Measurements from ENCODE around the gene FFAR3. TPM values are rescaled to one million over a fixed set of nuclear protein-coding genes. Genes with fewer than 3 reads are reported as not detected.

Gene FFAR3
- total RNA-seq, 2 experiments from 2014 or later: 1.1 to 1.2 TPM

DNA sequence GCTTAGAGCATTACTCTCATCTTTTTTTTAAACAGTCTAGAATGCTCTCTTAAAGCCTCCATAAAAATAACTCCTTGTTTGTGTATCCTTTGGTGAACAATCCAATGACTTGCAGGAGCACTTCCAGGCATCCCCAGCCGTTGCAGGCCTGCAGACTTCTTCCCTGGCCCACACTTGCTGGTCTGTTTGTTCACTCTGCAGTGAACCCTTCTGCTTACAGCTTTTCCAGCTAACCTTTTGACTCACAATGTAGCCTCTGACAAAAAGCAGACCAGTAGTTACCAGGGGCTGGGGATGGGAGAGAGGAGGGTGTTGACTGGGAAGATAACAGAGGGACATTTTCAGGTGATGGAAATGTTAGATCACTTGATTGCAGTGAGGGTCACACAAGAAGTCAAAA, 21.7 kb downstream of the FFAR3 start:
- H3K36me3 Mint-ChIP-seq (ENCODE audit: low read depth): no peaks in the 10 kb centered on the region
- POLR2A ChIA-PET: no interaction called here
- no peak overlapping the region for H3K27ac Mint-ChIP-seq
- H3K9me3 Mint-ChIP-seq: no peaks in the 10 kb centered on the region
- ATAC-seq (no peak), DNase-seq (no peak)
- CTCF ChIA-PET: interaction anchor here (1.2 kb wide), 1 partner anchor 88 kb away, joined by 6 read pairs; no protein-coding TSS in a partner anchor
- H3K27me3 Mint-ChIP-seq: peaks cover 9% of the 10 kb centered on the region
- TF ChIP-seq CTCF (IDR thresholded peaks at IDR 0.05): no peak
- H3K4me3 Mint-ChIP-seq: no peak overlapping the region
- intact Hi-C loops (cut with micrococcal nuclease): no loop called here
- peaks cover 13% of the 10 kb centered on the region for H3K4me1 Mint-ChIP-seq (ENCODE audit: low read depth)

DNA sequence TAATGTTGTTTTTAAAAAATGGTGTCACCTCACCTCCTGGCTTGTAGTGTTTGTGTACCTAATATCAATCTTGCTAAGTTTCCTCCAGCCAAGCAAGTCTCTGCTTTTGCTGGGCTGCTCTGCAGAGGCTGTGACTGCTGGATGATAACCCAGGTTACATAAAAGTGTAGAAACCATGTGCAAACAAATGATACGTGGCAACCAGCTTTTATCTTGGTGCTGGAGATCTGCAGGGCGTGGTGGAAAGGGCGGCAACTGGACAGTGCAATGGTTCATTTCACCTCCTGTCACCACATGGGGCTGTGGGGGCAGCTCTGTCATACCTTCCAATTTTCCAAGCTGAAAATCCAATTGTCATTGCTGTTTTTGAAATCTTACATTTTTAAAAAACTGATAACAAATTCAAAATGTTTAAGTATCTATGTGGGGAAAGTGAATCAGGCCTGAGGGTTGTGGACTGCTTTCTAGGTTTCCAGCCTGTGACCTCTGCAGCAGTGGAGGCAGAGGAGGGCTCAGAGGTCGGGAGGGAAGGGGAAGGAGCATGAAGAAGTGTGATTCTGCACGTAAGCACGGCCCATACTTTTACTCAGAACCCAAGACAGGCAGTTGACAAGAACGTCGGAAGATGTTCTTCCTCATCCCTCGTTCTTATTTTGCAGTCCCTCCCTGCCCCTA, 22.3 kb downstream of the FFAR3 start:
- ChIA-PET POLR2A (no interaction called here), CTCF (no interaction called here)
- Mint-ChIP-seq H3K4me3 (no peak overlapping the region), H3K27ac (no peak overlapping the region), H3K27me3 (peaks cover 9% of the 10 kb centered on the region), H3K9me3 (no peaks in the 10 kb centered on the region), H3K4me1 (ENCODE audit: low read depth) (peaks cover 8% of the 10 kb centered on the region), H3K36me3 (ENCODE audit: low read depth) (no peaks in the 10 kb centered on the region)
- ATAC-seq (no peak), DNase-seq (no peak)
- intact Hi-C loops (cut with micrococcal nuclease): no loop called here
- TF ChIP-seq CTCF (IDR thresholded peaks at IDR 0.05): no peak

GRCh38 chr19:35381318-35381717, 23.1 kb downstream of the FFAR3 start:
- Mint-ChIP-seq H3K4me1 (ENCODE audit: low read depth) (peaks cover 5% of the 10 kb centered on the region), H3K9me3 (peaks cover under 1% of the 10 kb centered on the region), H3K4me3 (no peak overlapping the region), H3K27me3 (peaks cover 9% of the 10 kb centered on the region), H3K36me3 (ENCODE audit: low read depth) (peaks cover under 1% of the 10 kb centered on the region), H3K27ac (no peak overlapping the region)
- DNase-seq: no peak
- POLR2A ChIA-PET: no interaction called here
- no peak for ATAC-seq
- intact Hi-C loops (cut with micrococcal nuclease): no loop called here
- CTCF ChIA-PET: interaction anchor here (1.0 kb wide), 1 partner anchor 114 kb away, joined by 3 read pairs; no protein-coding TSS in a partner anchor
- no peak for TF ChIP-seq CTCF (IDR thresholded peaks at IDR 0.05)

DNA sequence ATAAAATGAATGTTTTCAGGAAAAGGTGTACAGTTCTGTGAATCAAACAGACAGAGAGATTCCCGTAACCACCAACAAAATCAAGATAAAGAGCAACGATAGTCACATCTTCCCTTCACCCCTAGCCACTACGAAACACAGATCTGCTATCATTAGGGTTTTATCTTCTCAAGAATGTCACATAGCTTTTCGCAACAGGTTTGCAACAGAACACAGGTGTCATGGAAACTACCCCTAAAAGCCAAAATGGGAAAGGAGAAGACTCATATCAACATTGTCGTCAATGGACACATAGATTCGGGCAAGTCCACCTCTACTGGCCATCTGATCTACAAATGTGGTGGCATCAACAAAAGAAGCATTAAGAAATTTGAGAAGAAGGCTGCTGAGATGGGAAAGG, 23.7 kb downstream of the FFAR3 start:
- Mint-ChIP-seq H3K4me3 (no peak overlapping the region), H3K4me1 (ENCODE audit: low read depth) (peaks cover 3% of the 10 kb centered on the region), H3K27ac (no peak overlapping the region), H3K36me3 (ENCODE audit: low read depth) (peaks cover 3% of the 10 kb centered on the region), H3K9me3 (peaks cover 3% of the 10 kb centered on the region), H3K27me3 (peaks cover 9% of the 10 kb centered on the region)
- ChIA-PET POLR2A (no interaction called here), CTCF (interaction anchor here (1.0 kb wide), 1 partner anchor 113 kb away, joined by 3 read pairs; no protein-coding TSS in a partner anchor)
- ATAC-seq (no peak), DNase-seq (no peak)
- intact Hi-C loops (cut with micrococcal nuclease): no loop called here
- TF ChIP-seq CTCF (IDR thresholded peaks at IDR 0.05): no peak

GRCh38 chr19:35383536-35383935, 25.3 kb downstream of the FFAR3 start:
- no peak for DNase-seq
- POLR2A ChIA-PET: no interaction called here
- CTCF ChIA-PET: interaction anchor here (1.0 kb wide), 1 partner anchor 26 kb away, joined by 3 read pairs; the partner anchor contains the start of gene FFAR3
- Mint-ChIP-seq H3K36me3 (ENCODE audit: low read depth) (peaks cover 3% of the 10 kb centered on the region), H3K4me3 (no peak overlapping the region), H3K27ac (no peak overlapping the region), H3K27me3 (peaks cover 5% of the 10 kb centered on the region), H3K9me3 (peaks cover 3% of the 10 kb centered on the region), H3K4me1 (ENCODE audit: low read depth) (no peaks in the 10 kb centered on the region)
- intact Hi-C loops (cut with micrococcal nuclease): no loop called here
- TF ChIP-seq CTCF (IDR thresholded peaks at IDR 0.05): no peak
- no peak for ATAC-seq
